Measurements from ENCODE around the gene PRR19.

The PRR19 gene

DNA sequence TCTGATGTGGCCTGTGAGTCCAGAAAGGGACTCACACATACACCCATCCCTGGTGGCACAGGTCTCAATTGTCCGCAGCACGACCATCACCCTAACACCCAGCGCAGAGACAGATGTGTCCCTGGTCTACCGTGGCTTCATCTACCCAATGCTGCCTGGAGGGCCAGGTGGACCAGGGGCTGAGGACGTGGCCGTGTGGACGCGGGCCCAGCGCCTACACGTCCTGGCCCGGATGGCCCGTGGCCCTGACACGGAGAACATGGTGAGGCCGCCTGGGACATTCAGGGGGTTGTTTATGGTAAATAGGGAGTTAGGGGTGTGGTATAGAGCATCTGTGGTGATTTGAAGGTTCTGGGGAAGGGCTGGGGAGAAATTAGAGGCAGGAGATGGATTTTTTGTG lies 46.3 kb downstream of the PRR19 start:
- no peak for DNase-seq (ENCODE audit: low read depth in 1 of 2, low spot score in 1 of 2)

DNA sequence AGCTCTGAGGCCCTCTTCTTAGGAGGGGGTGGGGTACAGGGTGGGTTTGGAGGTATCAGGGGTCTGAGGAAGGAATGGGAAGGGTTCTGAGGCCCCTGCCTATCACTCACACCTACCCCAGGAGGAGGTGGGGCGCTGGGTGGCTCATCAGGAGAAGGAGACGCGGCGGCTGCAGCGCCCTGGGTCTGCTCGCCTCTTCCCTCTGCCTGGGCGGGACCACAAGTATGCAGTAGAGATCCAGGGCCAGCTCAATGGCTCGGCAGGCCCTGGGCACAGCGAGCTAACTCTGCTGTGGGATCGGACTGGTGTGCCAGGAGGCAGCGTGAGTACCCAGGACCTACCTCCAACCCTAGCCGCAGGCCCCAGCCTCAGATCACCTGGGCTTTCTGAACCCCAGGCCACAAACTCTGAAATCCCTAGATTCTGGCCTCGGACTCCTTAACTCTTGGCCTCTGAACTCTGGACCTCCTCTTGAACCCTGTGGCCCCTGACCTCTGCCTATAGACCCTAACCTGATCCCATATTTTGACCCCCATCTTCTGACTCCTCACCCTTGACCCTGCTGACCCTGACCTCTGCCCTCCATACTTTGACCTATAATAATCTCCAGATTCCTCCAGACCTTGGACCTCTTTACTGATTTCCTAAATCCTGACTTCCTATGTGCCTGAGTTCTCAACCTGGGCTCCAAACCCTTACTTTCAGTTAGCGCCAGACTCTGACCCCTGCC lies 47.6 kb downstream of the PRR19 start:
- DNase-seq (ENCODE audit: low read depth in 1 of 2, low spot score in 1 of 2) = no peak

DNA sequence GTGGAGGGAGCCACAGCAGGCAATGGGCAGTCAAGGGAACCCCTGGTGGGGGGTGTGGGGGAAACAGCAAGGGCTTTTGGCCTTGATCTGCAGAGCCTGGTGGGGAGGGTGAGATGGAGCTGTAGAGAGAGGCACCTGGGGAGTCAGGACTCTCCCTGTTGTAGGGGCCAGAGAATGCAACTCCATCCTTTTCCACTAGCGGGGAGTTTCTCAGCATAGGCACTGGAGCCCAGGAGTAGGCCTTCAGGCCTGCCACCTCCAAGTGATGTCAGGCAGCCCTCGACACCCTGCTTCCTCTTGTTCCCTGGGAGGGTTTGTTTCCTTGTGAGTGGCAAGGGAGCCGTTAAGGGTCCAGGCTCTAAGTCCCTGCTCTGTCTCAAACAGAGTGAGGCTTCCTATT lies 48.5 kb downstream of the PRR19 start:
- DNase-seq (ENCODE audit: low read depth in 1 of 2, low spot score in 1 of 2) = no peak

DNA sequence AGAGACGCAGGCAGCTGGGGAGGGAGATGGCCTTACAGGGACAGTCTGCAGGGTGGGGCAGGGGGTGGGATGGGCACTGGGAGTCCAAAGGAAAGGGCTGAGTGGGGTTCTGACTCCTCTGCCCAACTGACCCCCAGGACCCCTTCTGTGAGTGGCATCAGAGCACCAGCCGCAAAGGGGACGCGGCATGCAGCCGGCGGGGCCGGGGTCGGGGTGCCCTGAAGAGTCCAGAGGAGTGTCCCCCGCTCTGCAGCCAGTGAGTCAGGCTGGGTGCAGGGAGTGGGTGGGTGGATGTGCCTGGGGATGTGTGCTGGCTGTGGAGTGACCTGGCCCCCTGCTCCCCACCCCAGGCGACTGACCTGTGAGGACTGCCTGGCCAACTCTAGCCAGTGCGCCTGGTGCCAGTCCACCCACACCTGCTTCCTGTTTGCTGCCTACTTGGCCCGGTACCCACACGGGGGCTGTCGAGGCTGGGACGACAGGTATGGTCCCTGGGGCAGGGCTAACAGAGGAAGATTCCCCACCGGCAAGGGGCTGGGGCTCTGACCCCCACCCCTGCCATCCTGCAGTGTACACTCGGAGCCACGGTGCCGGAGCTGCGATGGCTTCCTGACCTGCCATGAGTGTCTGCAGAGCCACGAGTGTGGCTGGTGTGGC lies 49.3 kb downstream of the PRR19 start:
- no peak for DNase-seq (ENCODE audit: low read depth in 1 of 2, low spot score in 1 of 2)

DNA sequence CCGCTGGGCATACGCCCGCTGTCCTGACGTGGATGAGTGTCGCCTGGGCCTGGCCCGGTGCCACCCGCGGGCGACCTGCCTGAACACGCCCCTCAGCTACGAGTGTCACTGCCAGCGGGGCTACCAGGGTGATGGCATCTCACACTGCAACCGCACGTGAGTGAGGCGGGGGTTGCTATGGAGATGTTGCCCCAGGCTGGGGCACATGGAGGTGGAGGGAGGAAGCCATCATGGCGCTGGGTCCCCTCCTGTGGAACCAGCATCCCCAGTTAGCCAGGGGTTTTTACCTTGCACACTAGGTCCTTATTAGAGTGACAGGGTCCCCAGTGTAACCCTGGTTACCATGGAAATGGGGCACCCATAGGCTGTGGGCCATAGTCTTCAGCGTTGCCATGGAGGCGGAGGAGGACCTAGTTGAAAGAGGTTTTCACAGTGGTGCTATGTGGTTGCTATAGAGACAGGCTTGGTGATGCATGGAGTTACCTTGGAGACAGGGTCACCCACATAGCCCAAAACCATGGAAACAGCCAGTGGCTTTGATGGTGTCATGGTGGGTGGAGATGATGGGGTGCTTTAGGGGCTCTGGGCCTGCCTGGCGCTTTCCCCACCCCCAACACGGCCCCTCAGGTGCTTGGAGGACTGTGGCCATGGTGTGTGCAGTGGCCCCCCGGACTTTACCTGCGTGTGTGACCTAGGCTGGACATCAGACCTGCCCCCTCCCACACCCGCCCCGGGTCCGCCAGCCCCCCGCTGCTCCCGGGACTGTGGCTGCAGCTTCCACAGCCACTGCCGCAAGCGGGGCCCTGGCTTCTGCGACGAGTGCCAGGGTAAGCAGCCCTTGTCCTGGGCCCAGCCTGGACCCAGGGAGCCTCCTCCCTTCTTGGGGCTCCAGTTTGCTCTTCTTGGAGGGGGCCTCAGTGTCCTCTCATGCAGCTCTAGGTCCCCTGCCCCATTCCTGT lies 50.6 kb downstream of the PRR19 start:
- DNase-seq (ENCODE audit: low read depth in 1 of 2, low spot score in 1 of 2) = no peak

GRCh38 chr19:42353341-42354015 lies 51.5 kb downstream of the PRR19 start:
- no peak for DNase-seq (ENCODE audit: low read depth in 1 of 2, low spot score in 1 of 2)

- no peak for DNase-seq (ENCODE audit: low read depth in 1 of 2, low spot score in 1 of 2)
Observed at GRCh38 chr19:42355896-42356295, 54.0 kb downstream of the PRR19 start.

- DNase-seq (ENCODE audit: low read depth in 1 of 2, low spot score in 1 of 2) = no peak
Observed at GRCh38 chr19:42356686-42357085, 54.8 kb downstream of the PRR19 start.

DNA sequence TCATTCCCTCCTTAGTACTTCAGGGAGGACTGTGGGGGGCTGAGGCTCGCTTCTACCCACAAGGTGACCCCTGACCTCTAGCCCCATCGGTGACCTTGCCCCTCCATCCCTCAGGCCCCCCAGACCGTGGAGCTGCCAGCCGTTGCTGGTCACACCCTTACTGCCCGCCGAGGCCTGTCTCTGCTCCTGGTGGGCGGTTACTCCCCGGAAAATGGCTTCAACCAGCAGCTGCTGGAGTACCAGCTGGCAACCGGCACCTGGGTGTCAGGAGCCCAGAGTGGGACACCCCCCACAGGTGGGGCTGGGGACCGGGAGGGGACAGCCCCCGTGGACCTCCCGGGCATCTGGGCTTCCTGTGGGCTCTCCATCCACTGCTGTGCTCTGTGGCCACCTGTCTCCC lies 55.4 kb downstream of the PRR19 start:
- DNase-seq (ENCODE audit: low read depth in 1 of 2, low spot score in 1 of 2) = no peak
